Activated naive CD8-positive, alpha-beta T cell treated with anti-CD3 and anti-CD28 coated beads, Interleukin-2, amount 10 ng/mL, durations not matched to agents 7 days and 5 days (primary cell): ENCODE results near the gene ITGB5. TPM values are rescaled to one million over a fixed set of nuclear protein-coding genes. Genes with fewer than 3 reads are reported as not detected.
"Not testable (repeated sequence)": the region's sequence is repeated elsewhere in the genome, so short reads cannot be mapped to it uniquely, and the experiment has no call there.

Experiments
- ATAC-seq: fragments of 150-1000 bp; cut with Tn5 transposase; one replicate; pipeline ENCODE4 v1.10.0; 2021; ENCODE audit warnings: low read depth, moderate library complexity
- POLR2A ChIA-PET: fragments of 350-600 bp; sonication (Branson Sonifier 250); formaldehyde crosslinking; loops from one replicate; lab custom pipeline; 2021; ENCODE audit warnings: antibody characterized with exemption; lab: Charles Lee
- DNase-seq: peaks from one replicate; pipeline ENCODE4 v3.0.0; 2021
- H3K27ac Mint-ChIP-seq: one replicate; pipeline ENCODE4 v1.8.0; 2022; ENCODE audit warnings: mild to moderate bottlenecking, mixed read lengths
- H3K27me3 Mint-ChIP-seq: one replicate; pipeline ENCODE4 v1.8.0; 2022; ENCODE audit warnings: mild to moderate bottlenecking, moderate library complexity, mixed read lengths
- H3K36me3 Mint-ChIP-seq: one replicate; pipeline ENCODE4 v1.8.0; 2021; ENCODE audit warnings: mild to moderate bottlenecking, mixed read lengths
- H3K4me1 Mint-ChIP-seq: one replicate; pipeline ENCODE4 v1.8.0; 2021; ENCODE audit warnings: mixed read lengths
- H3K4me3 Mint-ChIP-seq: one replicate; pipeline ENCODE4 v1.8.0; 2022; ENCODE audit warnings: mild to moderate bottlenecking, moderate library complexity, mixed read lengths
- H3K9me3 Mint-ChIP-seq: one replicate; pipeline ENCODE4 v1.8.0; 2021; ENCODE audit warnings: mixed read lengths
- total RNA-seq, 2 experiments: library from RNA; stranded (reverse); gene quantifications; one replicate each; pipeline ENCODE4 v1.2.3, GENCODE V29; 2021

Gene ITGB5
- total RNA-seq, 2 experiments from 2014 or later, result 2.0 to 3.7 TPM

DNA sequence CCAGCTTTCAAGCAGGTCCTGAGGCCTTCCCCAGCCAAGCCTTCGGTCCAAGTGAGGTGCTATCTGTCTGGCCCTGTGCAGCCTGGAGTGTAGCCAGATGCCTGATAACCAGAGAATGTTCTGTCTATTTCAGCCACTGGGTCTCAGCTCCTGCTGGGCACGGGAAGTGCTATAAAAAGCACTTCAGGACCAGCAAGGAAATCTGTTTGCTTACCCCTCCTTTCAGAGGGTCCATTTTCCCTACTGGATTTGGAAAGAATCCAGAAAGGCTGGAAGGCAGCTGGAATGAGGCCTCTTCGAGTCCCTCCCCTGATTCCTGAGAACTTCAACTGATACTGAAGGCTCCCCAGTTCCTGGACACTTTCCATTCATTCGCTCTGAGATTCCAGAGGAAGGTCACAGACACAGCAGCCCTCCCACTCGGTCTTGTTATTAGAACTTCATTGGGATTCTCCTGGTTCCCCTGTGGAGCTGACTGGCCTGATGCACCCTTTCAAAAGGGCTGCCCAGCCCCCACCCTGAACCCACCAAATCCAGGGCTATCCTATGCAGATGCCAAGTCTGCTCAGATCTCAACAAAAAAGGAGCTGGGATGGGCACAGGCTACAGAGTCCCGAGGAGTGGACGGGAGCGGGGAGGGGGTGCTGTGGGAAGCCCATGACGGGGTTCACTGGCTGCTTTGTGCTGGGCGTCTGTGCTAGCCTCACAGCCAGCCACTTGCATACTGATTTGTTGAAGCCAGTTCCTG lies 86.5 kb downstream of the ITGB5 start:
- Mint-ChIP-seq H3K27ac (no peak overlapping the region), H3K4me3 (no peak overlapping the region), H3K27me3 (peaks cover 9% of the 10 kb centered on the region), H3K4me1 (no peaks in the 10 kb centered on the region), H3K36me3 (no peaks in the 10 kb centered on the region), H3K9me3 (no peaks in the 10 kb centered on the region)
- POLR2A ChIA-PET, result interaction anchor here (0.6 kb wide), 1 partner anchor 157 kb away, joined by 4 read pairs; no protein-coding TSS in a partner anchor
- no peak for DNase-seq
- no peak for ATAC-seq

DNA sequence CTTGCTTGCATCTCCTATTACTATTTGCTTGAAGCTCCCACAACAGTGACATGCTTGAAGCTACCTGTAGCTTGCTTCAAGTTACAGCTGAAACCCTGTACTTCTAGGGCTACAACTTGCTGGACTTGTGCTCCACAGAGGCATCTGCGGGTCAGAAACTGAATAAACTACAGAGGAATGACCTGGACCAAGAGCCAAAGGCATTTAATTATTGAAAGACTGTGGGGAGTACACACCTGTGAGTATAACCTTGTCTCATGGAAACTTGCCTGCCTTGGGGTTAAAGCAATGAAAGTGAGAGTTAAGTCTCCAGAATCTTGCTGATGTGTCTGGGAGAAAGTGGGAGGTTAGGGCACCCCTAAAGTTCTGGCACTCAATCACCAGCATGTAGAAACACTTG lies 87.1 kb downstream of the ITGB5 start:
- H3K27ac Mint-ChIP-seq, result no peak overlapping the region
- no peaks in the 10 kb centered on the region for H3K9me3 Mint-ChIP-seq
- DNase-seq (no peak), ATAC-seq (no peak)
- no peaks in the 10 kb centered on the region for H3K36me3 Mint-ChIP-seq
- H3K4me1 Mint-ChIP-seq, result no peaks in the 10 kb centered on the region
- POLR2A ChIA-PET, result no interaction called here
- H3K4me3 Mint-ChIP-seq, result no peak overlapping the region
- H3K27me3 Mint-ChIP-seq, result peaks cover 9% of the 10 kb centered on the region

DNA sequence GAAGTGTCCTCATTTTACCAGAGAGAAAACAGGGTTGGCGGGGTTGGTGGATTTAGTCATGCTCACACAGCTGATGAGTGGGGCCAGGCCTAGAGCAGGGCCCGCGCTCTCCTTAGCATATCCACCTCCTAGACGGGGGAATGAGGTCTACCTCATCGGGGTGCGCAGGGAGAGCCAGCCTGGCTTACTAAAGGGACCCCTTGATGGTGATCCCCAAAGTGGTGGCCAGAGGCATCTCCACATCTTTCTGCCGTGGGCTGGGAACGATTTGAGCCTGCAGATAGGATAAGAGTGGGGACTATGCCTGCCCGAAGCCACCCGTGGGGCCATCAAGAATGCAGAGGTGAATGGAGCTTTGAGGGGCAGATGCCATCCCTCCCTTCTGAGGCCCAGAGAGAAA lies 87.5 kb downstream of the ITGB5 start:
- ATAC-seq, result no peak
- peaks cover 9% of the 10 kb centered on the region for H3K27me3 Mint-ChIP-seq
- H3K27ac Mint-ChIP-seq, result no peak overlapping the region
- H3K36me3 Mint-ChIP-seq, result no peaks in the 10 kb centered on the region
- no peaks in the 10 kb centered on the region for H3K9me3 Mint-ChIP-seq
- POLR2A ChIA-PET, result no interaction called here
- H3K4me1 Mint-ChIP-seq, result no peaks in the 10 kb centered on the region
- H3K4me3 Mint-ChIP-seq, result no peak overlapping the region
- DNase-seq, result no peak

DNA sequence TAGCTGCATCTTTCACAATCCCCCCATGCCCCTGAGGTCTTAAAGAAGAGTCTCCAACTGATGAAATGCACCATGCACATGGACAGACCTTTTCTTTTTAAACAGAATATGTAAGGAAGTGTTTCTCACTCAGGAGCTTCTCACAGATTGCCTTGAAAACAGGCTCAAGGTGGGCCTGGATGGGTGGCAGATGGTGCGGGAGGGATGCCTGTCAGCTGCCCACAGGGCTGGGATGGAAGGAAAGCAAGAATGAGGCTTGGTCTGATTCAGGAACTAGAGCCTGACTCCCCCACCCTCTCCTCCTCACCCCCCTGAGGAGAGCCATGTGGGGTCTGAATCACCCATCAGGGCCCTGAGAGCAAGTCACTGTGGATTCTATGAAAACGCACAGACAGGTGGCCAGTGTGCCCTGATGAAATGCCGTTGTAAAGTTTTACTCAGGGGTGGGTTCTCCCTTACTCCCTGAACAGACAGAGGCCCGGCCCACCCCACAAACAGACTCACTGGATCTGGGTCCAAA lies 89.7 kb downstream of the ITGB5 start:
- POLR2A ChIA-PET, result interaction anchor here (0.6 kb wide), 1 partner anchor 9 kb away, joined by 3 read pairs; no protein-coding TSS in a partner anchor
- H3K36me3 Mint-ChIP-seq, result no peaks in the 10 kb centered on the region
- H3K4me1 Mint-ChIP-seq, result no peaks in the 10 kb centered on the region
- H3K27me3 Mint-ChIP-seq, result peaks cover 6% of the 10 kb centered on the region
- H3K4me3 Mint-ChIP-seq, result no peak overlapping the region
- no peaks in the 10 kb centered on the region for H3K9me3 Mint-ChIP-seq
- no peak for ATAC-seq
- DNase-seq, result no peak
- no peak overlapping the region for H3K27ac Mint-ChIP-seq

DNA sequence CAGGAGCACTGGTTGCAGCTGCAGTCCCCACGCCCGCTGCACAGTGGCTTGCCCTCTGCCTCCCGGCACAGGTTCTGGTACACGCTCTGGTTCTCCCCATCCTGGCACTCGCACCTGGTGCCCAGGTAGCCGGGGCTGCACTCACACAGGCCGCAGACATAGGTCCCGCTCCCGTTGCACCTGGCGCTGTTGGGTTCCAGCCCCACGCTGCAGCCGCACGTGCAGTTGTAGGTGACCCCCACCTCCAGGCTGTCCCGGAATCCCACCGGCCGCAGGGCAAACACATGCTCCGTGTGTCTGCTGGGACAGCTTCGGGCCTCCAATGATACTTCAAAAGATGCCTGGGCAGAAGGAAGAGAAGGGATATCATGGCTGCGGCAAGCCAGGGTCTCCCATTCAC lies 90.7 kb downstream of the ITGB5 start:
- POLR2A ChIA-PET, result no interaction called here
- no peaks in the 10 kb centered on the region for H3K36me3 Mint-ChIP-seq
- peaks cover under 1% of the 10 kb centered on the region for H3K4me1 Mint-ChIP-seq
- peaks cover 10% of the 10 kb centered on the region for H3K27me3 Mint-ChIP-seq
- no peak overlapping the region for H3K27ac Mint-ChIP-seq
- H3K4me3 Mint-ChIP-seq, result no peak overlapping the region
- ATAC-seq (no peak), DNase-seq (no peak)
- no peaks in the 10 kb centered on the region for H3K9me3 Mint-ChIP-seq

DNA sequence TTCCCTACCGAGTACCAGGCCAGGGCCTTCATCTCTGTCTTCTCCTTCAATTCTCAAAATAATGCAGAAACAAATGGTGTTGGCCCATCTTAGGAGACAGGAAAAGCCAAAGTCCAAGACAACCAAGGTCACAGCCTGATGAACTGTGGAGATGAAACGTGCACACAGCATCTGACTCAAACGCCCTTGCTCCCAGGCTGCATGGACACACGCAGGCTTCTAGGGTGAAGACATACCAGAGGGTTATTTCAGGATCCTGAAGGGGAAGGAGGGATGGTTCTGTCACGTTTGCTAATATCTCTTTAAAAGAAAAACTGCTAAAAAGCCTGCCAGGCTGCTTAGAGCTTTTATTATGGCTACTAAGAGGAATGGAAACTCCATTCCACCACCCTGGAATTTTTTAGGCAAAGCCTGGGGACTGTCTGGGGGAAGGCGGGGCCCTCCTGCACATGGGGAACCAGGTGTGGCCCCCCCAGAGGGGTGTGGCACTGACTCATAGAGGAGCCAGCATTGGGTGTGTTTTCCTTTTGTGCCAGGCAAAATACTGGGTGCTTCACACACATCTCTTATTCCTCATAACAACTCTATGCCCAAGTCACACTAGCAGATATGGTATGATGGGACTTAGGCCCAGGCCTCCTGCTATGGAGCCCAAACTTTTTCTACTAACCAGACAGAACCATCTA lies 94.0 kb downstream of the ITGB5 start:
- H3K4me1 Mint-ChIP-seq, result peaks cover 5% of the 10 kb centered on the region
- H3K27me3 Mint-ChIP-seq, result peaks cover 14% of the 10 kb centered on the region
- DNase-seq (no peak), ATAC-seq (no peak)
- no peaks in the 10 kb centered on the region for H3K36me3 Mint-ChIP-seq
- POLR2A ChIA-PET, result no interaction called here
- no peak overlapping the region for H3K27ac Mint-ChIP-seq
- H3K4me3 Mint-ChIP-seq, result no peak overlapping the region
- no peaks in the 10 kb centered on the region for H3K9me3 Mint-ChIP-seq

DNA sequence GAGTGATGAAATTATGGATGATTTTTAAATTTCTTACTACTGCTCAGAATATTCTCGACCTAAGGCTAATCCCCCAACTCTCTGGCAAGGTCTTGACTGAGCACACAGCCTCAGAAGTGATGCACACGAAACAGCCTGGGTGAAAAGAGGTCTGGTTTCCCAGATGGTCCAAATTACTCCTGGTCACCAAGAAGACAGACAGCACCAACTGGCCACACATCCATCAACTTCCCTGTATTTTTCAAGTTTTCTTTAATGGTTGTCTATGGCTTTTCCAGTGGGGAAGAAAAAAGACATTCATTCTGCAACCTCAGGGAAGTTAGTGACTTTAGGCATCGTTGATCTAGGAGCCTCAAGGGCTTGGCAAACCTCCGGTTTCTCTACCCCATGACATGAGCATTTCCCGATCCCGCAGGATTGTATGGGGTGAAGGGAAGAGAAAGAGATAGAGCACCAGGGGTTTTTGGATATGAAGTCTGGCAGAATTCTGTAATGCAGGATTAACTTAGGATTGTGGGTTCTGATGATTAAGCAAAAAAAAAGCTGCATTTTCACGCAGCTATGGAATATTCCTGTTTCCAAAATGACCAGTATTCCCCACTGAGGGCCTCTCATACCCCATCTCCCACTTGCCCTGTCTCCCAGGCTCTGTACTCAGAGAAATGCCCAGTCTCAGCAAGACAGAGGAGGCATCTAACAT lies 94.7 kb downstream of the ITGB5 start:
- Mint-ChIP-seq H3K27me3 (peaks cover 14% of the 10 kb centered on the region), H3K27ac (no peak overlapping the region), H3K4me3 (no peak overlapping the region), H3K4me1 (peaks cover 5% of the 10 kb centered on the region), H3K36me3 (no peaks in the 10 kb centered on the region), H3K9me3 (no peaks in the 10 kb centered on the region)
- POLR2A ChIA-PET, result no interaction called here
- ATAC-seq, result no peak
- no peak for DNase-seq

DNA sequence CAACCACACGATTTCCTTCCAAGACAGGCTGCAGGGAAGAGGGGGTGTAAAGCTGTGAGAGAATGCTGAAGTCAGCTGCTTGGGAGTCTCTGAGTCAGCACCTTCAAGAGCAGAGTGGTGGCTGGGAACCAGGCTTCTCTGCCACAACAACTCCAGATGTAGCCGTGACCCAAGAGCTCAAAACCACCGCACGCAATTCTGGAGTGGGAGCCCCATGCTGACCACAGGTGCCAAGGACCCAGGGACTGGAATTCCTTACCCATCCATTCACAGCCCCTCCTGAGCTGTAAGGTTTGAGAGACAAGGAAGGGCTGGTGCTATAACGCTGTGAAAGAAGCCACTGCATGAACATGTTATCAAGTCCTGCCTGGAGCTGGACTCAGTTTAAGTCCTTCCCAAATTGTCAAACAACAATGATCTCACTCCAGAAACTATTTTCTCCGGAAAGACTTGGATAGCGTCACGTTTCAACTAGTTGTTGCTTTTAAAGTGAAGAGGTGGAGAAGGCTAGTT lies 95.5 kb downstream of the ITGB5 start:
- no peak overlapping the region for H3K4me3 Mint-ChIP-seq
- ATAC-seq (no peak), DNase-seq (no peak)
- no peaks in the 10 kb centered on the region for H3K9me3 Mint-ChIP-seq
- no peak overlapping the region for H3K27ac Mint-ChIP-seq
- POLR2A ChIA-PET, result no interaction called here
- no peaks in the 10 kb centered on the region for H3K36me3 Mint-ChIP-seq
- H3K27me3 Mint-ChIP-seq, result peaks cover 14% of the 10 kb centered on the region
- peaks cover 5% of the 10 kb centered on the region for H3K4me1 Mint-ChIP-seq

DNA sequence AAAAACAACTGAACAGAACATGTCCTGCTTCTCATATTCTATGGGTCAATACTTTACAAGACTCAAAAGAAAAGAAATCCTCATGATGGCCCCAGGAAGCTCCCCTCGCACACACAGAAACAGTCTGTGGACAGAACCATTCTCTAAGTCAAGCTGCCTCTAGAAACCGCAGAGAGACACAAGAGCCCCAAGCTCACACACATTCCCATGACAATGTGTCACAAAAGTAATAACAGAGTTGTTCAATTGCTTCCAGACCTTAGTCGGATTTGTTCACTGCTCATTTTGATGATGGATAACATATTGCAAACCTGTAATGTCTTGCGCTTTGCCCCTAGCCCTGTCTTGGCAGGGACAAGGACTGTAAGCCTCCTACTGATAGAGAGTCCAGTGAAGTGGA lies 96.0 kb downstream of the ITGB5 start:
- no peak for ATAC-seq
- H3K4me3 Mint-ChIP-seq, result no peak overlapping the region
- H3K4me1 Mint-ChIP-seq, result peaks cover 5% of the 10 kb centered on the region
- DNase-seq, result no peak
- peaks cover 14% of the 10 kb centered on the region for H3K27me3 Mint-ChIP-seq
- H3K9me3 Mint-ChIP-seq, result no peaks in the 10 kb centered on the region
- no peak overlapping the region for H3K27ac Mint-ChIP-seq
- POLR2A ChIA-PET, result no interaction called here
- no peaks in the 10 kb centered on the region for H3K36me3 Mint-ChIP-seq

DNA sequence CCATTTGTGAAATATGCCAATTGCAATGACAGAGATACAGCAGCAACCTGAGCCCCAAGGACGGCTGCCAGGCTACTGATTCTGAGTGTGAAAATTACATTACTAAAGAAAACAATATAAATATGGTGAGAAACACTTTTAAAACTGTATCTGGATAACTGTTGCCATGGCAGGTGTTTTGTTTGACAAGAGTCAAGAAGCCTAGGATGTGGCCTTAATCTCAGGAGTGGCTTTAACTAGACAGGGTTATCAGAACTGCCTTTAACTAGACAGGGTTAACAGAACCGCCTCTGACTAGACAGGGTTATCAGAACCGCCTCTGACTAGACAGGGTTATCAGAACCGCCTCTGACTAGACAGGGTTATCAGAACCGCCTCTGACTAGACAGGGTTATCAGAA lies 98.1 kb downstream of the ITGB5 start:
- H3K27me3 Mint-ChIP-seq, result peaks cover 14% of the 10 kb centered on the region
- H3K36me3 Mint-ChIP-seq, POLR2A ChIA-PET: not testable (repeated sequence)

DNA sequence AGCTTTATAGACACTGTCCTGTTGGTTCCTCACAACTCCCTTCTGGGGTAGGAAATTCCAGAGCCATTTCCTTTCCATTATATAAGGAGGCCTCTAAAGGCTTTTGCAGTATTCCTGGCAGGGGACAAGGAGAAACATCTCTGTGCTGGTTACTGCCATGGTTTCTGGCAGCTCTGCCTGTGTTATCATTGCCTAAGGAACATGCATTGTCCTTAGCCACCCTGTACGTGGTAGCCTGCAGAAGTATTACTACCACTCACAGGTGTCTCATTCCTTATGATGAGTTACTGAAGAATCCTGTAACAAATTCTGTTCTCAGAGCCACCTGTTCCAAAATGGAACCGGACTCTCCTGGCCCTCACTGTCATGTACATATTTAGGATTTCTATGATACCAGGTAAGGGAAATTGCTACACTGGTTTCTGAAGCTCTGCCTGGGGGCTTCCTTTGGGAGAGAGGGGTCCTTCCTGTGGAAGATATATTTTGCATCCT lies 98.9 kb downstream of the ITGB5 start:
- H3K27ac Mint-ChIP-seq, result no peak overlapping the region
- peaks cover 5% of the 10 kb centered on the region for H3K4me1 Mint-ChIP-seq
- POLR2A ChIA-PET, result interaction anchor here (0.7 kb wide), 1 partner anchor 10 kb away, joined by 3 read pairs; no protein-coding TSS in a partner anchor
- peaks cover 15% of the 10 kb centered on the region for H3K27me3 Mint-ChIP-seq
- no peak for ATAC-seq
- H3K9me3 Mint-ChIP-seq, result no peaks in the 10 kb centered on the region
- H3K36me3 Mint-ChIP-seq, result no peaks in the 10 kb centered on the region
- H3K4me3 Mint-ChIP-seq, result no peak overlapping the region
- no peak for DNase-seq

More for the DNA sequence above, 98.1 kb downstream of the ITGB5 start:
- not testable (repeated sequence) for H3K4me3 Mint-ChIP-seq, H3K4me1 Mint-ChIP-seq, H3K9me3 Mint-ChIP-seq, H3K27ac Mint-ChIP-seq, DNase-seq, ATAC-seq

DNA sequence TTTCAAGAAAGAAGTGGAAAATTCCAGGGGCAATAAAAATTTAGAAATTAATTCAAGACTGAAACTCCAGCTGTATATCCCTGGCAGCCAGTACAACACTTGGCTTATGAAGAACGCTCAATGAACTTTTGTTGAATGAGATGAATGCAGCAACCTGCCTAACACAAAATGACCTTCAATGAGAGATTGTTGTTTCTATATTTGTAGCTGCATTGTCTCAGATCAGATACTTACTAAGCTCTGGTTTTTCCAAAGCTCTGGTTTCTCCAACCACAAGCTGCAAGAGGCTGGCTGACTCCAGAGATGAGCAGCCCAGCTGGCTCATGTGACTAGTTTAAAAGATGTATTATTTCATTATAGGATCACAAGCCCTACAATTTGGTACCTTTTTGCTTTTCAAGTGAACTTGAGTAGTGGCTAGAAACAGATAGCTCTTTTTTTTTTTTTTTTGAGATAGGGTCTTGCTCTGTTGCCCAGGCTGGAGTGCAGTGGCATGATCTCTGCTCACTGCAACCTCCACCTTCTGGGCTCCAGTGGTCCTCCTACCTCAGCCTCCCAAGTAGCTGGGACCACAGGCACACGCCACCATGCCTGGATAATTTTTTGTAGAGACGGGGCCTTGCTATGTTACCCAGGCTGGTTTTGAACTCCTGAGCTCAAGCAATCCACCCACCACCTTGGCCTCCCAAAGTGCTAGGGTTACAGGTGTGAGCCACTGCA lies 99.5 kb downstream of the ITGB5 start:
- POLR2A ChIA-PET, result interaction anchor here (0.7 kb wide), 1 partner anchor 10 kb away, joined by 3 read pairs; no protein-coding TSS in a partner anchor
- DNase-seq, result no peak
- no peaks in the 10 kb centered on the region for H3K36me3 Mint-ChIP-seq
- no peak for ATAC-seq
- no peak overlapping the region for H3K4me3 Mint-ChIP-seq
- no peaks in the 10 kb centered on the region for H3K9me3 Mint-ChIP-seq
- no peak overlapping the region for H3K27ac Mint-ChIP-seq
- H3K4me1 Mint-ChIP-seq, result peaks cover 5% of the 10 kb centered on the region
- H3K27me3 Mint-ChIP-seq, result peaks cover 16% of the 10 kb centered on the region
